OCI-LY1 (cell line): Measurements from ENCODE around the gene ACYP1.
A peak's percentile ranks its signal among the peaks of the same experiment; 100 is the strongest.

Source experiments
- EZH2 ChIP-seq: fragments of 200-600 bp; sonication (generic), shearing (Covaris generic); IDR thresholded peaks from 2 replicates; pipeline ENCODE4 v1.8.0; 2017; ENCODE audit warnings: borderline replicate concordance, mixed run types, mild to moderate bottlenecking, antibody characterized with exemption, low read length, moderate library complexity, mixed read lengths
- TF ChIP-seq, protein P1 (sequence below): fragments of 200-600 bp; sonication (generic), shearing (Covaris generic); IDR thresholded peaks from 2 replicates; pipeline ENCODE4 v1.5.1; 2017; ENCODE audit warnings: mild to moderate bottlenecking, antibody characterized with exemption, low read length, moderate library complexity, mixed read lengths

DNA sequence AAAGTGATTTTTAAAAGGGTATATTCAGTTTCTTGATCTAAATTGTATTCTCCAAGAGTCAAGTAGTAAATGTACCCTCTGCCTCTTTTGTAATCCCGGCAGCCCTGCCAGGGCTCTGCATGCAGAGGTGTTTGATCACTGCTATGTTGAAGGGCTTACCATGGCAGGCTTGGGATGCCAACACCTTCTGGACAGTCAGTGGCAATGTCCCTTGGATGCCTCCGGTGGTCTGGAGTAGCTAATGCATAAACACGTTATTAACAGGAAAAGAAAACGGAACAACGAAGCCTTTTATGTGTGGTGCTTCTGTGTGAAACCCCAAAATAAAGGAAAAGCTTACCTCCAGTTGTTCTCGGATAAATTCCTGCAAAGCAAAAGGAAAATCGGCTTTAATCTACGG lies 41.2 kb downstream of the ACYP1 start:
- TF ChIP-seq, protein P1, sequence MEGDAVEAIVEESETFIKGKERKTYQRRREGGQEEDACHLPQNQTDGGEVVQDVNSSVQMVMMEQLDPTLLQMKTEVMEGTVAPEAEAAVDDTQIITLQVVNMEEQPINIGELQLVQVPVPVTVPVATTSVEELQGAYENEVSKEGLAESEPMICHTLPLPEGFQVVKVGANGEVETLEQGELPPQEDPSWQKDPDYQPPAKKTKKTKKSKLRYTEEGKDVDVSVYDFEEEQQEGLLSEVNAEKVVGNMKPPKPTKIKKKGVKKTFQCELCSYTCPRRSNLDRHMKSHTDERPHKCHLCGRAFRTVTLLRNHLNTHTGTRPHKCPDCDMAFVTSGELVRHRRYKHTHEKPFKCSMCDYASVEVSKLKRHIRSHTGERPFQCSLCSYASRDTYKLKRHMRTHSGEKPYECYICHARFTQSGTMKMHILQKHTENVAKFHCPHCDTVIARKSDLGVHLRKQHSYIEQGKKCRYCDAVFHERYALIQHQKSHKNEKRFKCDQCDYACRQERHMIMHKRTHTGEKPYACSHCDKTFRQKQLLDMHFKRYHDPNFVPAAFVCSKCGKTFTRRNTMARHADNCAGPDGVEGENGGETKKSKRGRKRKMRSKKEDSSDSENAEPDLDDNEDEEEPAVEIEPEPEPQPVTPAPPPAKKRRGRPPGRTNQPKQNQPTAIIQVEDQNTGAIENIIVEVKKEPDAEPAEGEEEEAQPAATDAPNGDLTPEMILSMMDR = peak; percentile 38
- TF ChIP-seq EZH2 = no peak
